Smooth muscle cell (in vitro differentiated cells): ENCODE results near the gene GRM5. TPM values are rescaled to one million over a fixed set of nuclear protein-coding genes. Genes with fewer than 3 reads are reported as not detected.

Experiments used
- DNase-seq: peaks from one replicate; lab custom pipeline; 2025; ENCODE audit not compliant: unreplicated experiment; lab: John Stamatoyannopoulos, UW
- H2AFZ ChIP-seq: fragments of 200-600 bp; sonication (generic); 2 replicates; pipeline ENCODE4 v1.6.0; 2016; ENCODE audit warnings: antibody characterized with exemption, low read depth, mild to moderate bottlenecking
- H3F3A ChIP-seq: fragments of 200-600 bp; sonication (generic); 2 replicates; pipeline ENCODE4 v1.6.0; 2017; ENCODE audit warnings: antibody characterized with exemption, low read depth
- H3K27ac ChIP-seq: fragments of 200-600 bp; sonication (generic); 2 replicates; pipeline ENCODE4 v1.5.1; 2016; ENCODE audit warnings: low read depth, mild to moderate bottlenecking
- H3K27me3 ChIP-seq: fragments of 200-600 bp; sonication (generic); 2 replicates; pipeline ENCODE4 v1.6.1; 2016; ENCODE audit warnings: low read depth, mild to moderate bottlenecking
- H3K36me3 ChIP-seq: fragments of 200-600 bp; sonication (generic); 2 replicates; pipeline ENCODE4 v1.5.1; 2016; ENCODE audit warnings: low read depth
- H3K4me1 ChIP-seq: fragments of 200-600 bp; sonication (generic); 2 replicates; pipeline ENCODE4 v1.5.1; 2016; ENCODE audit warnings: low read depth
- H3K4me2 ChIP-seq: fragments of 200-600 bp; sonication (generic); 2 replicates; pipeline ENCODE4 v1.6.0; 2016; ENCODE audit warnings: mild to moderate bottlenecking
- H3K4me3 ChIP-seq: fragments of 200-600 bp; sonication (generic); 2 replicates; pipeline ENCODE4 v1.5.1; 2016; ENCODE audit warnings: mild to moderate bottlenecking
- H3K79me2 ChIP-seq: fragments of 200-600 bp; sonication (generic); 2 replicates; pipeline ENCODE4 v1.6.0; 2016; ENCODE audit warnings: low read depth, mild to moderate bottlenecking
- H3K9ac ChIP-seq: fragments of 200-600 bp; sonication (generic); 2 replicates; pipeline ENCODE4 v1.6.0; 2016; ENCODE audit warnings: low read depth
- H3K9me3 ChIP-seq: fragments of 200-600 bp; sonication (generic); replicated peaks from 2 replicates; pipeline ENCODE4 v1.5.1; 2016; ENCODE audit warnings: low read depth
- H4K20me1 ChIP-seq: fragments of 200-600 bp; sonication (generic); 2 replicates; pipeline ENCODE4 v1.6.0; 2016; ENCODE audit warnings: low read depth
- CTCF ChIP-seq: fragments of 200-600 bp; sonication (generic); IDR thresholded peaks from 2 replicates; pipeline ENCODE4 v1.5.1; 2017; ENCODE audit warnings: borderline replicate concordance, mild to moderate bottlenecking, antibody characterized with exemption; ENCODE audit not compliant: insufficient read depth, poor library complexity, severe bottlenecking
- WGBS: methylation state at CpG from one replicate; pipeline ENCODE4 v1.1.7; 2016; ENCODE audit warnings: low lambda C conversion rate; 5-methylcytosine and 5-hydroxymethylcytosine counted together
- polyA plus RNA-seq: library from polyadenylated mRNA; unstranded; fragments of >200 nt; fragmentation: Nextera tagmentation; extraction: Ambion mirVana; gene quantifications from 2 replicates; pipeline ENCODE4 v1.2.1, GENCODE V29; 2016
- total RNA-seq: library from RNA; depleted of rRNA; stranded (reverse); fragments of >200 nt; gene quantifications from 2 replicates; pipeline ENCODE4 v1.2.3, GENCODE V29; 2014

The GRM5 gene
- total and polyA plus RNA-seq, 2 experiments from 2014 or later: not detected

GRCh38 chr11:88534185-88534584 is 531.6 kb downstream of the GRM5 start:
- H3F3A ChIP-seq: peaks cover 11% of the 10 kb centered on the region
- 85% methylated on average over 5 of the region's 5 CpGs for WGBS
- H3K27ac ChIP-seq: no peak overlapping the region
- H3K4me3 ChIP-seq: no peak overlapping the region
- no peaks in the 10 kb centered on the region for H3K9me3 ChIP-seq
- TF ChIP-seq CTCF: no peak
- H3K4me1 ChIP-seq: peaks cover 10% of the 10 kb centered on the region
- H3K79me2 ChIP-seq: no peaks in the 10 kb centered on the region
- no peak overlapping the region for H3K4me2 ChIP-seq
- DNase-seq: no peak
- H3K9ac ChIP-seq: no peak overlapping the region
- H3K36me3 ChIP-seq: no peaks in the 10 kb centered on the region
- no peak overlapping the region for H2AFZ ChIP-seq
- no peaks in the 10 kb centered on the region for H3K27me3 ChIP-seq
- no peaks in the 10 kb centered on the region for H4K20me1 ChIP-seq

GRCh38 chr11:88533001-88533400 is 532.8 kb downstream of the GRM5 start:
- Histone ChIP-seq H3K4me1 (peaks cover 10% of the 10 kb centered on the region), H3K27me3 (no peaks in the 10 kb centered on the region), H3K79me2 (no peaks in the 10 kb centered on the region), H3K4me2 (no peak overlapping the region), H3K9me3 (no peaks in the 10 kb centered on the region), H2AFZ (no peak overlapping the region), H3K27ac (no peak overlapping the region), H3K4me3 (no peak overlapping the region), H4K20me1 (no peaks in the 10 kb centered on the region), H3K9ac (no peak overlapping the region), H3K36me3 (no peaks in the 10 kb centered on the region), H3F3A (peaks cover 11% of the 10 kb centered on the region)
- DNase-seq: no peak
- 50% methylated on average over 1 of the region's 1 CpG for WGBS
- TF ChIP-seq CTCF: no peak

DNA sequence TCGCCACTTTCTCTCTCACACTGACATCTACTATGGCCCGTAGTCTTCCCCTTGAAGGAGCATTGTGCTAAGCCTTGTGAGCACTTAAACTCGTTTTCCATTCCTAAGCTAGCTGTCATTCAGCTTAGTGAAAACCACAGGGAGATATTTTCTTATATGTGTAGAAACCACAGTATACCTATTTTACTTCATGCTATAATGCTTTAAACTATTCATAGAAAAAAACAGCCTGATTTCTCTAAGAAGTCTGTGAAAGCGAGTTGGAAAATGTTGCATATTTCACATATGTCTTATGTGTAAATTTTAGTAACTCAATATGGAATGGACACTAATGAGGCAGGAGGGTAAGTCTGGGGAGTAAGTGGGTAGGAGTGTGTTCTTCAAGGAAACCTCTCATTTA is 534.0 kb downstream of the GRM5 start:
- no peak overlapping the region for H2AFZ ChIP-seq
- no peak for TF ChIP-seq CTCF
- 35% methylated on average over 4 of the region's 4 CpGs for WGBS
- no peak overlapping the region for H3K9ac ChIP-seq
- H3K27ac ChIP-seq: peak overlapping the region; percentile 21
- no peaks in the 10 kb centered on the region for H4K20me1 ChIP-seq
- H3K36me3 ChIP-seq: no peaks in the 10 kb centered on the region
- H3K9me3 ChIP-seq: no peaks in the 10 kb centered on the region
- H3F3A ChIP-seq: peaks cover 11% of the 10 kb centered on the region
- H3K79me2 ChIP-seq: no peaks in the 10 kb centered on the region
- H3K4me1 ChIP-seq: peaks cover 10% of the 10 kb centered on the region
- peak overlapping the region; percentile 1 for H3K4me2 ChIP-seq
- H3K4me3 ChIP-seq: no peak overlapping the region
- DNase-seq: no peak
- H3K27me3 ChIP-seq: no peaks in the 10 kb centered on the region

GRCh38 chr11:88529426-88529825 is 536.4 kb downstream of the GRM5 start:
- DNase-seq: no peak
- H3K4me3 ChIP-seq: no peak overlapping the region
- H4K20me1 ChIP-seq: no peaks in the 10 kb centered on the region
- no peak for TF ChIP-seq CTCF
- no peak overlapping the region for H3K27ac ChIP-seq
- no peaks in the 10 kb centered on the region for H3K79me2 ChIP-seq
- H3F3A ChIP-seq: no peaks in the 10 kb centered on the region
- H3K27me3 ChIP-seq: no peaks in the 10 kb centered on the region
- no peaks in the 10 kb centered on the region for H3K36me3 ChIP-seq
- no peaks in the 10 kb centered on the region for H3K4me1 ChIP-seq
- H3K4me2 ChIP-seq: no peak overlapping the region
- H3K9ac ChIP-seq: no peak overlapping the region
- no peak overlapping the region for H2AFZ ChIP-seq
- 74% methylated on average over 1 of the region's 1 CpG for WGBS
- no peaks in the 10 kb centered on the region for H3K9me3 ChIP-seq
